IMR-90 (cell line): ENCODE measurements around the gene TGM2. TPM values are rescaled to one million over a fixed set of nuclear protein-coding genes. Genes with fewer than 3 reads are reported as not detected.

Experiments used
- ATAC-seq: fragments of 200-7000 bp; cut with Tn5 transposase; 2 replicates; pipeline ENCODE4 v1.9.1; 2020; ENCODE audit warnings: low read depth, mild to moderate bottlenecking, moderate library complexity
- BruUV-seq: library from RNA; stranded (reverse); fragments of 400-500 nt; replicated peaks from 2 replicates; lab custom pipeline; 2021; lab: Mats Ljungman, UMichigan
- CTCF ChIA-PET: fragments of 300-600 bp; formaldehyde crosslinking; extraction: SDS; loops from one replicate; lab custom pipeline; 2021; ENCODE audit warnings: antibody characterized with exemption; lab: Yijun Ruan, JAX
- POLR2A ChIA-PET: fragments of 300-600 bp; sonication (Branson Sonifier 250); formaldehyde crosslinking; loops from one replicate; lab custom pipeline; 2022; ENCODE audit warnings: antibody characterized with exemption; ENCODE audit not compliant: unreplicated experiment; lab: Charles Lee
- DNase-seq: peaks from one replicate; pipeline ENCODE4 v3.0.0; 2013
- H2AFZ ChIP-seq: replicated peaks from 2 replicates; pipeline ENCODE3; 2013; ENCODE audit warnings: low read length, mild to moderate bottlenecking; ENCODE audit not compliant: poor library complexity
- H2AK5ac ChIP-seq: 2 replicates; pipeline ENCODE4 v1.6.1; 2013; ENCODE audit warnings: low read depth, low read length, inconsistent platforms
- H2AK9ac ChIP-seq: replicated peaks from 2 replicates; pipeline ENCODE3; 2013; ENCODE audit warnings: mild to moderate bottlenecking, low read depth, low read length, moderate library complexity; ENCODE audit not compliant: poor library complexity
- H2BK120ac ChIP-seq: 2 replicates; pipeline ENCODE4 v1.6.1; 2013; ENCODE audit warnings: low read depth, low read length, inconsistent platforms
- H2BK15ac ChIP-seq: 3 replicates; pipeline ENCODE4 v1.6.1; 2013; ENCODE audit warnings: low read depth, low read length, inconsistent platforms
- H2BK20ac ChIP-seq: 2 replicates; pipeline ENCODE4 v1.6.1; 2013; ENCODE audit warnings: low read depth, mild to moderate bottlenecking, inconsistent platforms, low read length, moderate library complexity
- H2BK5ac ChIP-seq: 2 replicates; pipeline ENCODE4 v1.6.1; 2013; ENCODE audit warnings: mild to moderate bottlenecking, low read depth, low read length, inconsistent platforms; ENCODE audit not compliant: poor library complexity, severe bottlenecking
- H3K14ac ChIP-seq: replicated peaks from 2 replicates; pipeline ENCODE4 v1.6.1; 2013; ENCODE audit warnings: low read depth, low read length, inconsistent platforms
- H3K18ac ChIP-seq: 2 replicates; pipeline ENCODE4 v1.6.1; 2013; ENCODE audit warnings: low read depth, low read length, control low read depth
- H3K23ac ChIP-seq: 2 replicates; pipeline ENCODE4 v1.6.1; 2013; ENCODE audit warnings: low read depth, low read length, inconsistent platforms
- H3K27ac ChIP-seq: 2 replicates; pipeline ENCODE4 v1.5.1; 2013; ENCODE audit warnings: mild to moderate bottlenecking, control low read depth, low read length; ENCODE audit not compliant: insufficient read depth
- H3K27me3 ChIP-seq: 2 replicates; pipeline ENCODE4 v1.6.1; 2013; ENCODE audit warnings: low read length; ENCODE audit not compliant: control insufficient read depth, insufficient read depth
- H3K36me3 ChIP-seq: 2 replicates; pipeline ENCODE4 v1.6.1; 2013; ENCODE audit warnings: low read length, mixed read lengths; ENCODE audit not compliant: control insufficient read depth, insufficient read depth
- H3K4ac ChIP-seq: 2 replicates; pipeline ENCODE4 v1.6.1; 2013; ENCODE audit warnings: low read depth, low read length, inconsistent platforms
- H3K4me1 ChIP-seq: 2 replicates; pipeline ENCODE4 v1.6.1; 2013; ENCODE audit warnings: low read length, mixed read lengths; ENCODE audit not compliant: control insufficient read depth, insufficient read depth
- H3K4me2 ChIP-seq: 2 replicates; pipeline ENCODE4 v1.6.1; 2013; ENCODE audit warnings: low read depth, mild to moderate bottlenecking, control low read depth, low read length, moderate library complexity
- H3K4me3 ChIP-seq: 2 replicates; pipeline ENCODE4 v1.5.1; 2013; ENCODE audit warnings: low read depth, mild to moderate bottlenecking, control low read depth, low read length, moderate library complexity; ENCODE audit not compliant: insufficient read depth
- H3K56ac ChIP-seq: 2 replicates; pipeline ENCODE4 v1.6.1; 2013; ENCODE audit warnings: low read length, inconsistent platforms; ENCODE audit not compliant: insufficient read depth; ENCODE audit errors: extremely low read depth
- H3K79me1 ChIP-seq, 2 experiments: 2 replicates each; pipeline ENCODE4 v1.6.1; 2013; ENCODE audit warnings: low read length in 2 of 2, inconsistent platforms in 1 of 2, low read depth in 1 of 2
- H3K9ac ChIP-seq: 2 replicates; pipeline ENCODE4 v1.6.1; 2013; ENCODE audit warnings: low read depth, low read length, control low read depth
- H3K9me1 ChIP-seq: 2 replicates; pipeline ENCODE4 v1.6.1; 2013; ENCODE audit warnings: low read length, inconsistent platforms; ENCODE audit not compliant: insufficient read depth
- H3K9me3 ChIP-seq: 2 replicates; pipeline ENCODE4 v1.6.1; 2013; ENCODE audit warnings: low read length; ENCODE audit not compliant: control insufficient read depth, insufficient read depth
- H4K20me1 ChIP-seq: 2 replicates; pipeline ENCODE4 v1.6.1; 2013; ENCODE audit warnings: low read length, inconsistent platforms; ENCODE audit not compliant: insufficient read depth
- H4K5ac ChIP-seq: 2 replicates; pipeline ENCODE4 v1.6.1; 2013; ENCODE audit warnings: mild to moderate bottlenecking, low read depth, low read length, control low read depth
- H4K8ac ChIP-seq, 2 experiments: 2 replicates each; pipeline ENCODE4 v1.6.1; 2013; ENCODE audit warnings: low read depth in 2 of 2, low read length in 2 of 2, control low read depth in 1 of 2, inconsistent platforms in 1 of 2
- H4K91ac ChIP-seq: 2 replicates; pipeline ENCODE4 v1.6.1; 2013; ENCODE audit warnings: low read depth, low read length, inconsistent platforms; ENCODE audit not compliant: insufficient read depth
- BHLHE40 ChIP-seq: fragments of 150-350 bp; IDR thresholded peaks from 2 replicates; pipeline ENCODE4 v1.6.1; 2016; ENCODE audit warnings: mild to moderate bottlenecking, low read depth, low read length
- CEBPB ChIP-seq: IDR thresholded peaks from 2 replicates; pipeline ENCODE4 v1.6.1; 2012; ENCODE audit warnings: low read depth, low read length, improper control_type of control experiment
- CHD1 ChIP-seq: IDR thresholded peaks from 2 replicates; pipeline ENCODE4 v1.6.1; 2012; ENCODE audit warnings: low read depth, low read length, improper control_type of control experiment
- FOS ChIP-seq: fragments of 150-350 bp; IDR thresholded peaks from 2 replicates; pipeline ENCODE4 v1.6.1; 2016; ENCODE audit warnings: low read depth, low read length
- RAD21 ChIP-seq: IDR thresholded peaks from 2 replicates; pipeline ENCODE4 v1.6.1; 2012; ENCODE audit warnings: low read length, improper control_type of control experiment
- WGBS, 2 experiments: methylation state at CpG; one replicate each; pipeline versions ENCODE4 v1.1.5 to v1.1.7; 2013; ENCODE audit warnings: missing lambda C conversion rate in 2 of 2; ENCODE audit not compliant: insufficient read length in 1 of 2; ENCODE audit errors: extremely low coverage in 2 of 2; 5-methylcytosine and 5-hydroxymethylcytosine counted together
- dilution Hi-C: fragments of 300-500 bp; cut with HindIII; formaldehyde crosslinking; loops from one replicate; pipeline ENCODE4 v1.14.3; 2018; ENCODE audit warnings: low sequenced_read_pairs; ENCODE audit not compliant: unreplicated experiment
- in situ Hi-C: fragments of 300-500 bp; cut with MboI; formaldehyde crosslinking; loops from 3 replicates; pipeline ENCODE4 v1.14.3; 2019; ENCODE audit warnings: low sequenced_read_pairs, inconsistent platforms, mixed read lengths
- intact Hi-C: fragments of 100-400 bp; cut with micrococcal nuclease; formaldehyde crosslinking; loops from 2 replicates; pipeline ENCODE4 v1.10.0; 2022
- polyA plus RNA-seq, 3 experiments: library from polyadenylated mRNA; depleted of rRNA; stranded (reverse); fragments of >200 nt; gene quantifications; 2 replicates each; pipeline ENCODE4 v1.2.3, GENCODE V29; 2012; ENCODE audit warnings: low replicate concordance in 1 of 3
- total RNA-seq: library from RNA; depleted of rRNA; stranded (reverse); fragments of >200 nt; gene quantifications from 2 replicates; pipeline ENCODE4 v1.2.3, GENCODE V29; 2012

TGM2 gene
- total and polyA plus RNA-seq, 2 of the 4 experiments (the other 2 are of a cell fraction), result 239 to 268 TPM

GRCh38 chr20:38181971-38182370, 16.9 kb upstream of the TGM2 start:
- no peak overlapping the region for H2AFZ ChIP-seq
- TF ChIP-seq RAD21 (no peak), BHLHE40 (no peak), CEBPB (no peak), CHD1 (no peak), FOS (no peak)
- peaks cover 5% of the 10 kb centered on the region; the same call in 1 of the 2 replicates for H3K9me3 ChIP-seq
- CTCF ChIA-PET, result no interaction called here
- H3K36me3 ChIP-seq, result no peaks in the 10 kb centered on the region
- 0 out of 2 replicates have a peak overlapping the region, but pooled peaks have one; percentile 24 for H2AK5ac ChIP-seq
- H2BK120ac ChIP-seq, result no peak overlapping the region
- POLR2A ChIA-PET, result interaction anchor here (0.5 kb wide), 1 partner anchor 251 kb away, joined by 3 read pairs; no protein-coding TSS in a partner anchor
- no peak overlapping the region for H2AK9ac ChIP-seq
- H4K8ac ChIP-seq, result no peak overlapping the region
- DNase-seq, result no peak
- H3K4ac ChIP-seq, result no peak overlapping the region
- no peak overlapping the region for H3K14ac ChIP-seq
- H3K9me1 ChIP-seq, result no peaks in the 10 kb centered on the region
- no peak overlapping the region for H2BK20ac ChIP-seq
- no peak overlapping the region for H3K56ac ChIP-seq
- H4K5ac ChIP-seq, result no peak overlapping the region
- H3K4me2 ChIP-seq, result no peak overlapping the region
- WGBS, 2 experiments, result 100% methylated on average over 2 of the region's 3 CpGs; no CpG with 5 or more reads in 1 of the 2 experiments
- peaks cover 4% of the 10 kb centered on the region for H3K4me1 ChIP-seq
- H3K18ac ChIP-seq, result no peak overlapping the region
- H4K91ac ChIP-seq, result no peak overlapping the region
- H3K27ac ChIP-seq, result no peak overlapping the region
- H2BK15ac ChIP-seq, result no peak overlapping the region
- H3K9ac ChIP-seq, result no peak overlapping the region
- ATAC-seq, result no peak
- no peak overlapping the region for H2BK5ac ChIP-seq
- H4K20me1 ChIP-seq, result no peaks in the 10 kb centered on the region
- dilution Hi-C loops (no loop called here), in situ Hi-C loops (no loop called here), intact Hi-C loops (no loop called here)
- no peak overlapping the region for H3K4me3 ChIP-seq
- H3K23ac ChIP-seq, result no peak overlapping the region
- H3K27me3 ChIP-seq, result no peaks in the 10 kb centered on the region
- no peaks in the 10 kb centered on the region for H3K79me1 ChIP-seq
- no TSS peak for BruUV-seq
